AG09319 (cell line): Measurements from ENCODE around the gene SPRED1.

ENCODE experiments used
- DNase-seq: peaks from one replicate; pipeline ENCODE4 v3.0.0-alpha.2; 2010; ENCODE audit warnings: low read depth; ENCODE audit errors: extremely low read depth
- CTCF ChIP-seq: IDR thresholded peaks from 2 replicates; pipeline ENCODE4 v1.5.1; 2011; ENCODE audit warnings: low read depth, mild to moderate bottlenecking, inconsistent platforms, low read length, moderate library complexity

SPRED1 gene

DNA sequence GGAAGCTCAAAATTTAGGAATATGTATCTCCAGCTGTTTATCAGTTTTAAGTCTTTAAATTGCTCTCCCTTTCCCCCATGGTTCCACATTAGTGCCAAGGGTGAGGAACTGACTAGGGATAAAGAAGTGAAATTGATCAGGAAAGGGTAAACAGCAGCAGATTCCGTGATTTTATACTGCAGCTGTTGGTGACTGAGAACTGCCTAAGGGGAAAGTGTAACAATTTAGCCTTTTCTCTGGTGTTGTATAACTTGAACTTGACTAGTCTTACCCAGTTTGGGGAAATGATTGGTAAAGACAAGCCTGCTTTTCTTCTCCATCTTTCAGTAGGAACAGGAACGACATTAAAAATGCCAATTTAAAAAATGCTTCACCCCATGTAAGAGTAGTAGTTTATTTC lies 5.0 kb downstream of the SPRED1 start:
- DNase-seq, result no peak

GRCh38 chr15:38259134-38259533 lies 6.5 kb downstream of the SPRED1 start:
- TF ChIP-seq CTCF, result no peak

More for the DNA sequence above, 5.0 kb downstream of the SPRED1 start:
- no peak for TF ChIP-seq CTCF

DNA sequence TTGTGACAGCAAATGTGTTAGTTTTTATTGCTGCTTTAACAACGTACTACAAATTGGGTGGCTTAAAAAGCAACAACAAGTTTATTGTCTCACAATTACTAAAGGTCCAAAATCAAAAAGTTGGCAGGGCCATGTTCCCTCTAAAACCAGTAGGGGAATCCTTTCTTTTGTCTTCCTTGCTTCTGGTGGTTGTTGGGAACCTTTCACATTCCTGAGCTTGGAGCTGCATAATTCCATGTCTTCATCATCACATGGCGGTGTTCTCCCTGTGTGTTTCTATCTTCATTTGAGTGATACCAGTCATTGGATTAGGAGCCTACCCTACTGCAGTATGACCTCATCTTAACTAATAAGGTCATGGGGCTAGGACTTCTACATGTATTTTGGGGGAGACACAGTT lies 7.4 kb downstream of the SPRED1 start:
- DNase-seq, result no peak
- no peak for TF ChIP-seq CTCF

More at GRCh38 chr15:38259134-38259533, 6.5 kb downstream of the SPRED1 start:
- DNase-seq, result no peak

DNA sequence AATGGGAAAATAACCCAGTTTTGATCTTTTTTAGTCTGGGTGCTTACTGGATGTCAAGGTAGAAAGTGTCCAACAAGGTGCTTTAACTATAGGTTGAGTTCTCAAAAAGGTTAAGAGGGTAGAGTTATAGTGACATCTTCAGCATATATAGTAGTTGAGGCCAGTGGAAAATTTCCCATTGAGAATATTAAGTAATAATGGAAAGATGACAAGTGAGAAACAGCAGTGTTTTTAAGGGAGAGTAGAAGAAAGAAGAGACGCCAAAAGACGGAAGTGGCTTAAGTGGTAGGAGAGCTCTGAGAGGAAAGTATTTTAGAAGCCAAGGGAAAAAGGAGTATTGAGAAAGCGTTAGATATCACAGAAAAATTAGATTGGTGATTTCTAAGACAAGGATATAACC lies 10.6 kb downstream of the SPRED1 start:
- TF ChIP-seq CTCF, result no peak
- no peak for DNase-seq

DNA sequence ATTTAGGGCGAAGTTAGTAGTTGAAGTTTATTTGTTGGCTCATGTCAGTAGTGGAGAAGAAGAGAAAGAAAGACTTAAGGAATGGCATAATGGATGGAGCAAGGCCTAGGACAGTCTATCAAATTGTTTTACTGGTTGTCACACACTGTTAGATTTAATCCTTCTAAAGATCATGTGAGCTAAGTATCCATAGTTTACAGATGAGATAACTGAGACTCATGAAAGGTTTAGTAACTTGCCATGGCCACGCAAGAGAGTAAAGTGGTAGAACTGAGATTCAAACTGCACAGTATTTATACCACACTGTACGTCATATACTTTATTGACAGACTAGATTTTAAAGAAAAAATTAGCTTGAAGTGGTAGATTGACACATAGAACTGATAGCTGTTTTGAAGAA lies 11.4 kb downstream of the SPRED1 start:
- no peak for TF ChIP-seq CTCF
- DNase-seq, result no peak

DNA sequence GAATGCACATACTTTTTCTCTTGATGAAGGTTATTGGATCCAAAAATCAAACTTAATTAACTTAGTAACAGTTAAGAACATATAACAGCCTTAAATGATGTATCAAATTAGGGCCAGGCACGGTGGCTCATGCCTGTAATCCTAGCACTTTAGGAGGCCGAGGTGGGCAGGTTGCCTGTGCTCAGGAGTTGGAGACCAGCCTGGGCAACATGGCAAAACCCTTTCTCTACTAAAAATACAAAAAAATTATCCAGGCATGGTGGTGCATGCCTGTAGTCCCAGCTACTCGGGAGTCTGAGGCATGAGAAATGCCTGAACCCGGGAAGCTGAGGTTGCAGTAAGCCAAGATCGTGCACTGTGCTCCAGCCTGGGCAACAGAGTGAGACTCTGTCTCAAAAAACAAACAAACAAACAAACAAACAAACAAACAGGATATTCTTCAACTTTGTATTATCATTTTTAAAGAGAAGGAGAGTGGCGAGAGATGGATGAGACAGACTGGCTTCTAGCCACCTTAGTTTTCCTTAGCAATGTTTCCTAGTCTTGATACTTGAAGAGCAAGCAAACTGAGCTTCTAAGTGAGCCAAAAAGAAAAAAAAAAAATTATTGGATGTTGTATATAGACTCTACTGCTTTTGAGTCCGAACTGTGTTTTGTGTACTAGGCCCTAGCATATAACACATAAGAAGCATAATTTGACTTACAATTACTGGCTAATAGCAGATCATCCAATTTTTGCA lies 13.8 kb downstream of the SPRED1 start:
- DNase-seq, result no peak
- no peak for TF ChIP-seq CTCF

- TF ChIP-seq CTCF, result no peak
- no peak for DNase-seq
Measured at GRCh38 chr15:38267421-38268022, 14.9 kb downstream of the SPRED1 start.
